Measurements from ENCODE around the gene SP3. TPM values are rescaled to one million over a fixed set of nuclear protein-coding genes. Genes with fewer than 3 reads are reported as not detected.

The SP3 gene
- total RNA-seq, 3 donors from 2014 or later, result 78.1 to 104 (median 88.9) TPM

DNA sequence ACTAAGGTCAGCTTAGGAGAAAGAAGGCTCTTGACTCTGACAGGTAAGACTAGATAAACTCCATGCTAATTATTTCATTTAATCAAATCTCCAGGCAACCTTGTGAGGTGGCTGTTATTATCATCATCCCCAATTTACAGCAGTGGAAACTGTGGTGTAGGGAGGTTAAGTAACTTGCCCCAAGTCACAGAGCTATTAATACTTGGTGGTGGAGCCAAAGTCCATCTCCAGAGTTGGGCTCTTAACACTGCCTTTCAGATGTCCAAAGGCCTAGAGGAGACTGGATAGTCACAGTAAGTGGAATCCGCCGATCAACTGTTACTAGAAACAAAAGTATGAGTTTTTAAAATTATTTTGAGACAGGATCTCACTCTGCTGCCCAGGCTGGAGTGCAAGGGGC is 46.6 kb upstream of the SP3 start:
- H3K36me3 ChIP-seq (ENCODE audit: low read depth), result no peaks in the 10 kb centered on the region
- intact Hi-C loops (cut with DNase I, micrococcal nuclease), result no loop called here
- H3K4me3 ChIP-seq, result no peak overlapping the region
- TF ChIP-seq, protein P1, sequence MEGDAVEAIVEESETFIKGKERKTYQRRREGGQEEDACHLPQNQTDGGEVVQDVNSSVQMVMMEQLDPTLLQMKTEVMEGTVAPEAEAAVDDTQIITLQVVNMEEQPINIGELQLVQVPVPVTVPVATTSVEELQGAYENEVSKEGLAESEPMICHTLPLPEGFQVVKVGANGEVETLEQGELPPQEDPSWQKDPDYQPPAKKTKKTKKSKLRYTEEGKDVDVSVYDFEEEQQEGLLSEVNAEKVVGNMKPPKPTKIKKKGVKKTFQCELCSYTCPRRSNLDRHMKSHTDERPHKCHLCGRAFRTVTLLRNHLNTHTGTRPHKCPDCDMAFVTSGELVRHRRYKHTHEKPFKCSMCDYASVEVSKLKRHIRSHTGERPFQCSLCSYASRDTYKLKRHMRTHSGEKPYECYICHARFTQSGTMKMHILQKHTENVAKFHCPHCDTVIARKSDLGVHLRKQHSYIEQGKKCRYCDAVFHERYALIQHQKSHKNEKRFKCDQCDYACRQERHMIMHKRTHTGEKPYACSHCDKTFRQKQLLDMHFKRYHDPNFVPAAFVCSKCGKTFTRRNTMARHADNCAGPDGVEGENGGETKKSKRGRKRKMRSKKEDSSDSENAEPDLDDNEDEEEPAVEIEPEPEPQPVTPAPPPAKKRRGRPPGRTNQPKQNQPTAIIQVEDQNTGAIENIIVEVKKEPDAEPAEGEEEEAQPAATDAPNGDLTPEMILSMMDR (IDR thresholded peaks at IDR 0.05), result no peak
- no peaks in the 10 kb centered on the region for H3K9me3 ChIP-seq
- DNase-seq (no peak), ATAC-seq (no peak)
- H3K4me1 ChIP-seq (ENCODE audit: low read depth), result no peaks in the 10 kb centered on the region

DNA sequence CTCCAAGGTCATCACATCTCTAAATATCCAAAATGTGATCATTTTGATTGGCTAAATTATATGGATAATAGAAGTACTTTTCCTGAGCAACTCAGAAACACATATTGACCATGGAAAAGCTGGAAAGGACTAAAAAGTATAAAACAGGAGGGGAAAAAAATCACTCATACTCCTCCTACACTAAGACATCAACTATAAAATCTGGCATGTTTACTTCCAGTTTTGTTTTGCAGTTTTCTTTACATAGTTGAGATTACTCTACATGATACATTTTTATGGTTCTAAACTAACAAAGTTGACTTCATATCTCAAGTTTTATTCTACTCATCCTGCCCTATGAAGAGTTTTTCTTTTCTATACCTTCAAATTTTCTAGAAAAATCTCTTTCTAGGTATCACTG is 46.0 kb upstream of the SP3 start:
- Histone ChIP-seq H3K4me1 (ENCODE audit: low read depth) (no peaks in the 10 kb centered on the region), H3K4me3 (no peak overlapping the region), H3K36me3 (ENCODE audit: low read depth) (no peaks in the 10 kb centered on the region), H3K9me3 (no peaks in the 10 kb centered on the region)
- TF ChIP-seq, protein P1 (IDR thresholded peaks at IDR 0.05), result no peak
- no peak for ATAC-seq
- intact Hi-C loops (cut with DNase I, micrococcal nuclease), result no loop called here
- DNase-seq, result no peak

DNA sequence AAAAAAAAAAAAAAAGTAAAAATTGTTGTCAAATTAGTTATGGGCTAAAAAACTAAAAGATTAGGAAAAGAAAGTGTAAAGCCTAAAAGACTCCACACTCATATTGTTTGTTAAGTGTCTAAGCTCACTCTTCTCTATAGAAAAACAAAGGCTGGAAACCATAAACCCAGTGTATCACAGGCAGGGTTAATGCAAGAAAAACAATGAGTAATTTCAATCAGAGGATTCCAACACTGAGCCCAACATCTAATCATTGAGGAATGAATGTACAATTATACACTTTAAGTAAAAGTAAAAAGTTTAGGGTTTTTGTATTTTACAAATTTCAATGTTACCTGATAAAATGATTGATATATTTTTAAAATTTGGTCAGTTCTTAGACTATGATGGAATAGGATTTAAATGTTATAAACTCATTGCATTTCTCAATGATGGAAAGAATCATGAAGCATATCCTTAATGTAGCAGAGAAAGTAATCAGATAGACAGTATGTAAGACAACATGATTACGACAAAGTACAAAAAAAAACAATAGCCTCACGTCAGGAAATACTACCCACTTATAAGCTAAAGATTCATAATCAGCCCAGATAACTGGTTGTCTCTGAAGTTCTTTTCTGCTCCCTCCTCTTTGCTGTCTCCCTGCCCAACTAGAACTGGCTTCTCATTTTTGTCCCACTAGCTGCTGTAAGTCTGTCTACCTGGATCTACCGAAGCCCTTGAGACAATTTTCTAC is 44.5 kb upstream of the SP3 start:
- intact Hi-C loops (cut with DNase I, micrococcal nuclease), result no loop called here
- Histone ChIP-seq H3K9me3 (no peaks in the 10 kb centered on the region), H3K36me3 (ENCODE audit: low read depth) (no peaks in the 10 kb centered on the region), H3K4me1 (ENCODE audit: low read depth) (no peaks in the 10 kb centered on the region), H3K4me3 (no peak overlapping the region)
- ATAC-seq, result no peak
- no peak for DNase-seq
- TF ChIP-seq, protein P1 (IDR thresholded peaks at IDR 0.05), result no peak

DNA sequence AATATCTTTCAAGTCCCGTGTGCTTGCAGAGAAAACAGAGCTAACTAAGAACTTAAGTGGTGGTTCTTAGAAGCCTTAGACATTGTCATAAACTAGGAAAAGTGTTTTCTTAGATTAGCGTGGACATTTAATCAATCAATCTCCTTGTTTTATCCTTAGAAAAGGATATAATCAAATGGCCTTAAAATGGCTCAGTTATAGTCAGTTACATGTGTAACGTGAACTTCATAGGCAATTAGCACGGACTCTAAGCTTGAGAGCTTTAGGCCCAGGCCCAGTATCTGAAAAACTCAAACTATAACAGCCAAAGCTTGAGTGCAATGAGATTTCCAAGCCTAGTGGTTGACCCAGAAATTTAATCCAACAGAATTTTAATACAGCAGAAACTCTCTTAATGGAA is 43.5 kb upstream of the SP3 start:
- TF ChIP-seq, protein P1 (IDR thresholded peaks at IDR 0.05), result no peak
- no peaks in the 10 kb centered on the region for H3K36me3 ChIP-seq (ENCODE audit: low read depth)
- H3K4me1 ChIP-seq (ENCODE audit: low read depth), result no peaks in the 10 kb centered on the region

DNA sequence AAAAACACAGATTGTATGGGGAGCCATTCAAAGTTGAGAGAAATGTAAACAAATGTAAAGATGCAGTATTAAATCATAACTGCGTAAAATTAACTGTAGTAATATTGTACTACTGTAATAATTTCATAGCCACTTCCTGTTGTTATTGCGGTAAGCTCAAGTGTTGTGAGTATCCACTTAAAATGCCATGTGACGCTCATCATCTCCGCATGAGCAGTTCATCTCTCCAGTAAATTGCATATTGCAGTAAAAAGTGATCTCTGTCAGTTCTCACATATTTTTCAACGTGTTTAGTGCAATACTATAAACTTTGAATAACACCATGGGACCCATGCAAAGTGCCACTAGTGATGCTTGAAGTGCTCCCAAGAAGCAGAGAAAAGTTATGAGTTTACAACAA is 41.8 kb upstream of the SP3 start:
- H3K4me3 ChIP-seq, result no peak overlapping the region
- DNase-seq, result no peak
- TF ChIP-seq, protein P1 (IDR thresholded peaks at IDR 0.05), result no peak

More for the DNA sequence above, 43.5 kb upstream of the SP3 start:
- ATAC-seq (no peak), DNase-seq (no peak)
- intact Hi-C loops (cut with DNase I, micrococcal nuclease), result no loop called here
- no peak overlapping the region for H3K4me3 ChIP-seq
- no peaks in the 10 kb centered on the region for H3K9me3 ChIP-seq

More for the DNA sequence above, 41.8 kb upstream of the SP3 start:
- no peaks in the 10 kb centered on the region for H3K9me3 ChIP-seq
- H3K36me3 ChIP-seq (ENCODE audit: low read depth), result no peaks in the 10 kb centered on the region
- no peak for ATAC-seq
- intact Hi-C loops (cut with DNase I, micrococcal nuclease), result no loop called here
- no peaks in the 10 kb centered on the region for H3K4me1 ChIP-seq (ENCODE audit: low read depth)
